ENCODE measurements around the gene PSMD5.
A peak's percentile ranks its signal among the peaks of the same experiment; 100 is the strongest.

DNA sequence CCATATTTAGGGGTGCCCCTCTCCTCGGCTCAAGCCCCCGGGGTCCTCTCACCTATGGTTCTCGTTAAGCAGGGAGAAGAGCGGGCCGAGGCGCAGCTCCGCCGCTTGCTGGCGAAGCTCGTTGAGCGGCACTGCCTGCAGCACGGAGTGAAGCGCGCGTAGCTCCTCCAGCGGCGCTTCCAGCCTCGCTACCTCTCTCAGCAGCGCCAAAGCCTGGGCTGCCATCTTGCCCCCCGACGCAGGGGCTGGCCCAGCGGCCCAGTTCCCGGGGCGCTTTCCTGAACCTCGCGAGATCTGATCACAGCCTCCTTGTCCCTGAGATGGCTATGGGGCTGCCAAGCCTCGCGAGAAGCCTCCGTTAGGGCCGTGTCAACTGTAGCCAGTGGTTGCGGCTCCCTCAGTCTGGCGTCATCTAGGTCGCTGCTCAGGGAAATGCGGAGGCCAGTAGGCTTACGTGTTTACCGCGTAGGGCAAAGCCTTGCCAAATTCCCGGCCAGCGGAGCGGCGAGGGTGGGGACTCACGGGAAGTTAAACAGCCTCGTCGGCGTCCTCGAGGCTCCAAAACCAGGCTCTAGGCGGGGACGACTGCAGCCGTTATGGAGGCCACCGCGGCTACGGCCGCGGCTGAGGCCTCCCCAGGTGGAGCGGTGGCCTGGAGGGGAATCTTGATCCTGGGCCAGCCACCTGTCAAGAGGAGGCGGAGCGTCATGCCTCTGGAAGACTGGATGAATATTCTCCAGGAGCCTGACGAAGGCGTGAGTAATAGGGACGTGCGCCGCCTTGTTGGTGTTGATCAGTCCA is at the start of gene PSMD5:
- TF ChIP-seq, protein P1, sequence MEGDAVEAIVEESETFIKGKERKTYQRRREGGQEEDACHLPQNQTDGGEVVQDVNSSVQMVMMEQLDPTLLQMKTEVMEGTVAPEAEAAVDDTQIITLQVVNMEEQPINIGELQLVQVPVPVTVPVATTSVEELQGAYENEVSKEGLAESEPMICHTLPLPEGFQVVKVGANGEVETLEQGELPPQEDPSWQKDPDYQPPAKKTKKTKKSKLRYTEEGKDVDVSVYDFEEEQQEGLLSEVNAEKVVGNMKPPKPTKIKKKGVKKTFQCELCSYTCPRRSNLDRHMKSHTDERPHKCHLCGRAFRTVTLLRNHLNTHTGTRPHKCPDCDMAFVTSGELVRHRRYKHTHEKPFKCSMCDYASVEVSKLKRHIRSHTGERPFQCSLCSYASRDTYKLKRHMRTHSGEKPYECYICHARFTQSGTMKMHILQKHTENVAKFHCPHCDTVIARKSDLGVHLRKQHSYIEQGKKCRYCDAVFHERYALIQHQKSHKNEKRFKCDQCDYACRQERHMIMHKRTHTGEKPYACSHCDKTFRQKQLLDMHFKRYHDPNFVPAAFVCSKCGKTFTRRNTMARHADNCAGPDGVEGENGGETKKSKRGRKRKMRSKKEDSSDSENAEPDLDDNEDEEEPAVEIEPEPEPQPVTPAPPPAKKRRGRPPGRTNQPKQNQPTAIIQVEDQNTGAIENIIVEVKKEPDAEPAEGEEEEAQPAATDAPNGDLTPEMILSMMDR (IDR thresholded peaks at IDR 0.05), result no peak
- TF ChIP-seq, protein P2, sequence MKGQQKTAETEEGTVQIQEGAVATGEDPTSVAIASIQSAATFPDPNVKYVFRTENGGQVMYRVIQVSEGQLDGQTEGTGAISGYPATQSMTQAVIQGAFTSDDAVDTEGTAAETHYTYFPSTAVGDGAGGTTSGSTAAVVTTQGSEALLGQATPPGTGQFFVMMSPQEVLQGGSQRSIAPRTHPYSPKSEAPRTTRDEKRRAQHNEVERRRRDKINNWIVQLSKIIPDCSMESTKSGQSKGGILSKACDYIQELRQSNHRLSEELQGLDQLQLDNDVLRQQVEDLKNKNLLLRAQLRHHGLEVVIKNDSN (IDR thresholded peaks at IDR 0.05; ENCODE audit: borderline replicate concordance, low read depth), result 0 out of 2 replicates have a peak, but pooled peaks have one; percentile 16
- TF ChIP-seq CHD2 (IDR thresholded peaks at IDR 0.05; ENCODE audit: low read length, partially characterized antibody) (peak; percentile 100), POLR2AphosphoS5 (IDR thresholded peaks at IDR 0.05; ENCODE audit: low read depth, low read length) (peak; percentile 93), GABPA (IDR thresholded peaks at IDR 0.05; ENCODE audit: low read depth) (no peak), REST (IDR thresholded peaks at IDR 0.05; ENCODE audit: low read depth, low read length) (0 out of 2 replicates have a peak, but pooled peaks have one; percentile 34)
- TF ChIP-seq, protein P3, sequence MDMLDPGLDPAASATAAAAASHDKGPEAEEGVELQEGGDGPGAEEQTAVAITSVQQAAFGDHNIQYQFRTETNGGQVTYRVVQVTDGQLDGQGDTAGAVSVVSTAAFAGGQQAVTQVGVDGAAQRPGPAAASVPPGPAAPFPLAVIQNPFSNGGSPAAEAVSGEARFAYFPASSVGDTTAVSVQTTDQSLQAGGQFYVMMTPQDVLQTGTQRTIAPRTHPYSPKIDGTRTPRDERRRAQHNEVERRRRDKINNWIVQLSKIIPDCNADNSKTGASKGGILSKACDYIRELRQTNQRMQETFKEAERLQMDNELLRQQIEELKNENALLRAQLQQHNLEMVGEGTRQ (IDR thresholded peaks at IDR 0.05; ENCODE audit: borderline replicate concordance, low read depth, low read length), result no peak

All from SK-N-SH (cell line).